IPS-18c (cell line): ENCODE results near the gene OOSP1.

ENCODE experiments used
- H3K4me3 ChIP-seq: 2 replicates; pipeline ENCODE4 v1.7.0; 2013; ENCODE audit warnings: low read depth, mild to moderate bottlenecking, low read length, moderate library complexity; ENCODE audit not compliant: insufficient read depth
- H3K9me3 ChIP-seq: one replicate; pipeline ENCODE4 v1.6.1; 2013; ENCODE audit warnings: mild to moderate bottlenecking, low read length, moderate library complexity; ENCODE audit not compliant: control insufficient read depth, insufficient read depth

Gene OOSP1

GRCh38 chr11:59997800-59998199 lies 59.6 kb downstream of the OOSP1 start:
- Histone ChIP-seq H3K9me3 (no peaks in the 10 kb centered on the region), H3K4me3 (no peak overlapping the region)

GRCh38 chr11:59999691-60000090 lies 61.5 kb downstream of the OOSP1 start:
- Histone ChIP-seq H3K4me3 (no peak overlapping the region), H3K9me3 (no peaks in the 10 kb centered on the region)

DNA sequence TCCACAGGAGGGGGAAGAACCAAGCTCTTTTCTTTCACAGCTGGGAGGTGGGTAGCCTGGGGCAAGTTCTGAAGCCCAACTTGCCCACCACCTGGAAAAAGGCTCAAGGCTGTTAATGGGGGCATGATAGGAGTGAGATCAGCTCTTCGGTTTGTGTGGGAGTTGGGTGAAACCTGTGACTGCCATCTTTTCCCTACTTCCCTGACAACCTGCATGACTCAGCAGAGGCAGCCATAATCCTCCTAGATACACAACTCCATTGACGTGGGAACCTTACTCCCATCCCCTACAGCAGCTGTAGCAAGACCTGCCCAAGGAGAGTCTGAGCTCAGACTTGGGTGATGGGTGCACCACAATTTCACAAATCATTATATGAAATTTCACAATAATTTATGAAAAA lies 65.5 kb downstream of the OOSP1 start:
- H3K9me3 ChIP-seq = no peaks in the 10 kb centered on the region

GRCh38 chr11:60005360-60005759 lies 67.1 kb downstream of the OOSP1 start:
- no peaks in the 10 kb centered on the region for H3K9me3 ChIP-seq
- H3K4me3 ChIP-seq = no peak overlapping the region

More for the DNA sequence above, 65.5 kb downstream of the OOSP1 start:
- no peak overlapping the region for H3K4me3 ChIP-seq
